Sciatic nerve (tissue), 2 donors: ENCODE data around the gene ID2. TPM values are rescaled to one million over a fixed set of nuclear protein-coding genes. Genes with fewer than 3 reads are reported as not detected.

ENCODE experiments used
- ATAC-seq: fragments of 200-7000 bp; cut with Tn5 transposase; one replicate; pipeline ENCODE4 v1.9.1; 2020; ENCODE audit warnings: mild to moderate bottlenecking, moderate library complexity
- DNase-seq: peaks from one replicate; pipeline ENCODE4 v3.0.0-alpha.2; 2020; ENCODE audit warnings: low spot score
- intact Hi-C: fragments of 100-400 bp; cut with DNase I; formaldehyde crosslinking; loops from one replicate; pipeline ENCODE4 v1.14.2; 2022
- total RNA-seq: library from RNA; stranded (reverse); fragmentation: NEBNext Ultra II Directional; extraction: Animal tissue kit (Norgen Biotek cat#: 25700); gene quantifications from one replicate; pipeline ENCODE4 v1.2.1, GENCODE V29; 2021
- donor health status: DM: no; HTN: no; CAD: no.
- donor health status: DM: no; HTN: no; CAD: no.

The ID2 gene
- total RNA-seq, 1 donor from 2014 or later = 95.8 TPM

- peak; percentile 35 for DNase-seq
- ATAC-seq = no peak
- intact Hi-C loops = no loop called here
Measured at GRCh38 chr2:8646731-8647461, 35.0 kb upstream of the ID2 start.

GRCh38 chr2:8647462-8647857 is 34.4 kb upstream of the ID2 start:
- intact Hi-C loops = no loop called here
- ATAC-seq = no peak
- no peak for DNase-seq

DNA sequence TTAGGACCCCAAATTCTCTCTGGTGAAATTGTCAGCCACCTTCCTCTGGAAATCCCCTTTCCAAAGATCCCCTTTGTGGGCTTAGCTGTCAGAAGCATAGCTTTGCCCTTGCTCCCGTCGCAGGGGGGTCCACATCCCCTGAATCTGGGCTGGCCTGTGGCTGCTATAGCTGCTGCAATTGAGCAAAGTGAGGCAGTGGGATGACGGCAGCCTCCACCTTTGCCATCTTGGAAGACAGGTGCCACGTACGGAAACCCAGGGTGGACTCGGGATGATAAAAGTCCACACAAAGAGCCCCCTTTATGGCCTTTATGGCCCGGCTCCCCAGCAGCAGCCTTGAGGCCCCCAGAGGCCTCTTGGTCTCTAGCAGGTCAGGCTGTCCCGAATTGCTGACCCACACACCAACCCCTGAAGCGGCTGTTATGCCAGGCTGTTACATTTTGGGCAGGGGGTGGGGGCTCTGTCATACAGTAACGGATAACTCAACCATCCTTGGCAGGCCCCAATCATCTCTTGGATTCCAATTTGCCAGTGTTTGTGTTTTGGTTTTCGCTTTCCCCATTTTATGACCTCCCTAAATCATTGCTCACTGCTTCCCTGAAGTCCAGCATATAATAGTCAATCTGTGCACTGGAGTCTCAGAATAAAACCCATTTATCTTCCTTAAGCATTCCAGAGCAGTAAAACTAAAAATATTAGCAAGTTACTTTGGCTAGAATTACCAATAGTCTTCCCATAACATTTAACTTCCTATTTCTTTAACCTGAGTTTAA is 33.2 kb upstream of the ID2 start:
- DNase-seq (no peak), ATAC-seq (no peak)
- intact Hi-C loops = no loop called here

DNA sequence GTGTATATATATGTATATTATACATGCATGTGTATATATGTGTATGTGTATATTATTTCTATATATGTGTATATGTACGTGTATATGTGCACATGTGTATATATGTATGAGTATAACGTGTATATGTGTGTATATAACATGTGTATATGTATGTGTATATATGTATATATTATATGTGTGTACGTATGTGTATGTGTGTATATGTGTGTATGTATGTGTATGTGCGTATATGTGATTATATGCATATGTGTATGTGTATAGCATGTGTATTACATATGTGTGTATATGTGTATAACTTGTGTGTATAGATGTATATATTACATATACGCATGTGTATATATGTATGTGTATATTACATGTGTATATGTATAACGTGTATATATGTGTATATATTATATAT is 32.1 kb upstream of the ID2 start:
- ATAC-seq (no peak), DNase-seq (no peak)
- intact Hi-C loops = no loop called here

- DNase-seq = peak; percentile 38
- no peak for ATAC-seq
- intact Hi-C loops = no loop called here
Measured at GRCh38 chr2:8650256-8650655, 31.6 kb upstream of the ID2 start.

DNA sequence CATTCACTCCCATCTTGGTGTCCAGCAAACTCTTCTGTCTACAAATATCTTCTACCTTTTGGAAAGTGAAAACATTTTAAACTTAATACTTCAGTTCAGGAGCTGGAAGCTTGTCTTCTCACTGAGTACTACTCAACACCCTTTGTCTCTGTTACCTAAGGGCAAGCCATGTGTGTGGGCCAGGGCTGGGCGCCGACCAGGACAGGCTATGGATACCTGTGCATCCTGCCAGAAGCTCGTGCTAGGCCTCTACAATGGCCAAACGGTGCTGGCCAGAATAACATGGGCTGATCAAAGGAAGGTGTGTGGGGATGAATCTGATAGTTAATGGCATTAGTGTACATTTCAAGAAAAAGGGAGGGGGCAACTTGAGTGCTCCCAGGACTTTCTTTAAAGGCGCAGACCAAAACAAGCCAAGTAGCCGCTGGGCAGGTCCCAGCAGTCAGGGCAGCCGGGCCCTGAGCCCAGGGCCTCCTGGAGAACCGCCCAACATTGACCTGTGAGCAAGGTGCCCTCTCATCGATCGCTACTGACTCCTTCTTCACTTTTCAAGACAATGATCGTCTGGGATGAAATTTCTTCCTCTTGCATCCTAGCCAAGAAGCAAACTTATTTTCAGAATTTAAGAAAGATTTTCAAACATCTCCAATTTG is 29.0 kb upstream of the ID2 start:
- intact Hi-C loops = no loop called here

GRCh38 chr2:8653485-8653884 is 28.4 kb upstream of the ID2 start:
- peak; percentile 46 for DNase-seq
- ATAC-seq = no peak
- intact Hi-C loops = no loop called here

More for the DNA sequence above, 29.0 kb upstream of the ID2 start:
- peak; percentile 37 for DNase-seq
- no peak for ATAC-seq

- ATAC-seq (no peak), DNase-seq (peak; percentile 14)
- intact Hi-C loops = no loop called here
Measured at GRCh38 chr2:8654041-8654440, 27.8 kb upstream of the ID2 start.

DNA sequence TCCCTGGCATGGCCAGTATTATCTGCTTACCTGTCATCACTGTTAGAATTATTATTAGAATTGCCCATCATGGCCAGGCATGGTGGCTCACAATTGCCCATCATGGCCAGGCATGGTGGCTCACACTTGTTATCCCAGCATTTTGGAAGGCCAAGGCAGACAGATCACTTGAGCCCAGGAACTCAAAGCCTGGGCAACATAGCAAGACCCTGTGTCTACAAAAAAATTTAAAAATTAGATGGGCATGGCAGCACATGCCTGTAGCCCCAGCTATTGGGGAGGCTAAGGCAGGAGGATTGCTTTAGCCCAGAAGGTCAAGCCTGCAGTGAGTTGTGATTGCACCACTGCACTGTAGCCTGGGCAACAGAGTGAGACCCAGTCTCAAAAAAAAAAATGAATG is 27.4 kb upstream of the ID2 start:
- ATAC-seq (no peak), DNase-seq (no peak)
- intact Hi-C loops = no loop called here

GRCh38 chr2:8656160-8656641 is 25.7 kb upstream of the ID2 start:
- intact Hi-C loops = no loop called here
- DNase-seq (peak; percentile 10), ATAC-seq (no peak)

DNA sequence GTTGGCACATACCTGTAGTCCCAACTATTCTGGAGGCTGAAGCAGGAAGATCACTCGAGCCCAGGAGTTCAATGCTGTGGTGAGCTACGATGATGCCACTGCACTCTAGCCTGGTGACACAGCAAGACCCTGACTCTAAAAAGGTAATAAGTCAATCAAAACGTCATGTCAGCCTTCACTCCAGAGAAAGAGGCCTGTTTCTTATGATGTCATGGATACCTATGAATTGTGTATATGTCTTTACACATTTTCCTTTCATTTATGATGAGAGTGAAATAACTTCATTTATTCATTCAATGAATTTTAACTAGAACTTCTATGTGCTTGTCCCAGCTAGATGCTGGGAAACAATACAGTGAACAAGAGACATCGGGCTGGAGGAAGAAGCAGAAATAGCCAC is 25.0 kb upstream of the ID2 start:
- no peak for DNase-seq
- intact Hi-C loops = no loop called here
- ATAC-seq = no peak

DNA sequence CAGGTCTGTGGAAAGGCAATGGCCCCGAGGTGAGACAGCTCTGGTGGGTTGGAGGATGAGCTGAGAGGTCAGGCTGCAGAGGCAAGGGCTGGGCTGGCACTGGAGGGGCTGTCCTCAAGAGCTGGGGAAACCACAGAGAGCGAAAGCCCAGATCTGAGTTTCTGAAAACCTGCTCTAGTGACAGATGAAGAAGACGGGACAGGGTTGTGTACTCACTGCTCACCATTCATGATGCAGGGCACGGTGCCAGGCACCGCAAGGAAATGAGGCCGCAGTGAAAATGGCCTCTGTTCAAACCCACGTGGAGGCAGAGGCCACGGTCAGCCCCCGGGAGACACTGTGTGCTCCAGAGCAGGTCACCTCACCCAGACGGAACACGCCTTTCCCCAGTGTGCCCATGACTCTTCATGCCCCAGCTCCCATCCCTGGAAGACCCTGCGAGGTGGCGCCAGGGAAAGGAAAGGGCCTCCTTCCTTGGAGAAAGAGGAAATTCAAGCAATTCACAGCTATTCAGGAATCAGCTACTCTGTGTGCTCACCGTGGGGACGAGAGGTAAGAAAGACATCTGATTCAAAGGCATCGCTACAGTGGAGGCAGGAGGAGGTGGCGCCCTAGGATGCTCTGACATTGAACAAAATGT is 24.3 kb upstream of the ID2 start:
- ATAC-seq (no peak), DNase-seq (peak; percentile 51)
- intact Hi-C loops = no loop called here

GRCh38 chr2:8658064-8658862 is 23.6 kb upstream of the ID2 start:
- peak; percentile 49 for DNase-seq
- ATAC-seq = no peak
- intact Hi-C loops = no loop called here

- ATAC-seq = peak; percentile 56
- intact Hi-C loops = no loop called here
- no peak for DNase-seq
Measured at GRCh38 chr2:8659092-8659734, 22.6 kb upstream of the ID2 start.

DNA sequence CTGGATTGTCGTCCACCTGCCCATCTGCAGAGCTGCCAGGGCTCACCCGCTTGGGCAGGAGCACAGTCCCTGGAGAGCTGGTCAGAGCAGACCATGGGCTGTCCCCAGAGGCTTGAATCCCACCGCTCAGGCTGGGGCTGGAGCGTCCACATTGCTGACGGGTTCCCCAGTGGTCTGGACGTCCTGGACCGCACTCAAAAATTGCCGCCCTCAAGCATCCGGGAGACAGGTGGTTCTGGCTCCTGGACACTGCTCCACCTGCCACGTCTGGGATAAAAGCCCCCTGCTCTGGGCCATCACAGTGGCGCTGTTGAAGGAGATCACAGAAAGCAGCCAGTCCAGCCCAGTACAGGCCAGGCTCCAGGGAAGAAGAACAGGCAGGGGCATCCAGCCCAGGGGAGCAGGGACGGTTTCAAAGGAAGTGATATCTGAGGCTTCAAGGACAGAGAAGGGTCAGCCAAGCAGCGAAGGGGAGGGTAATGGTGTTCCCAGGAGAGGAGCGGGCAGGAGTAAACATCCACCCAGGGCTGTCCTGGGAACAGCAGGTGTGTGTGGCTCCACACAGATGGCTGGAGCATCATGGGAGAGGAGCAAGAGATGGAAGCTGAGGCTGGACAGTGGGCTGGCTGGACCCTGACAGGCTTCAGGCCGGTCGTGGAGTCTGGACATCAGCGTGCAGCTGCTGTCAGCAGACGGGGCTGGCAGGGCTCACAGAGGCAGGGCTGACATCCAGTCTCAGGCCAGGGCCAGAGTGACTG is 21.9 kb upstream of the ID2 start:
- intact Hi-C loops = no loop called here
- DNase-seq (no peak), ATAC-seq (no peak)

GRCh38 chr2:8661235-8661634 is 20.6 kb upstream of the ID2 start:
- DNase-seq (no peak), ATAC-seq (no peak)
- intact Hi-C loops = no loop called here

DNA sequence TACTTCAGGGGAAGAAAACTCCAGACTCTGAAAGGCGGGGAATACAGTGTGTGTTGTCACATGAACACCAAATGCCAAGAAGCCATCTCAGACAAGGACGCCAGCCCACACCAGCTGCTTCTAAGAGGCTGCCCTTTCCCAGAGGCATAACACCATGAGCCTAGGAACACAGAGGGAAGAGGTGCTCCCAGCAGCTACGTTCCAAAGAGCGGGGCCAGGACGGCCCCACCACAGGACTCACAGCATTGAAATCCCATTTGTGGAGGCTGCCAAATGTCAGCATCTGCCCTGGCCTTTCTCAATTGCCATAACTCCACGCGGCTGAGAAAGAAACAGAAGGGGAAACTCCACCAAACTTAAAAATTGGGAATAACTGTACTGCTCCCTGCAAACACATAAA is 20.1 kb upstream of the ID2 start:
- intact Hi-C loops = no loop called here
- peak; percentile 49 for ATAC-seq

More for the DNA sequence above, 20.1 kb upstream of the ID2 start:
- no peak for DNase-seq
